ENCODE results near the gene LRRN3.
A peak's percentile ranks its signal among the peaks of the same experiment; 100 is the strongest.

The LRRN3 gene

GRCh38 chr7:111105269-111105668, 14.3 kb downstream of the LRRN3 start:
- Mint-ChIP-seq H3K27me3 (no peaks in the 10 kb centered on the region), H3K36me3 (ENCODE audit: low read depth) (peaks cover 74% of the 10 kb centered on the region), H3K27ac (no peak overlapping the region), H3K9me3 (no peaks in the 10 kb centered on the region), H3K4me3 (no peak overlapping the region), H3K4me1 (peaks cover 80% of the 10 kb centered on the region)
- DNase-seq, result no peak
- ATAC-seq, result no peak

- H3K4me1 Mint-ChIP-seq, result peaks cover 75% of the 10 kb centered on the region
- ATAC-seq (no peak), DNase-seq (no peak)
- no peak overlapping the region for H3K4me3 Mint-ChIP-seq
- no peak overlapping the region for H3K27ac Mint-ChIP-seq
- peaks cover 71% of the 10 kb centered on the region for H3K36me3 Mint-ChIP-seq (ENCODE audit: low read depth)
- H3K9me3 Mint-ChIP-seq, result peaks cover 5% of the 10 kb centered on the region
- no peaks in the 10 kb centered on the region for H3K27me3 Mint-ChIP-seq
Observed at GRCh38 chr7:111107579-111107978, 16.7 kb downstream of the LRRN3 start.

- DNase-seq (no peak), ATAC-seq (no peak)
- peaks cover 5% of the 10 kb centered on the region for H3K9me3 Mint-ChIP-seq
- H3K27ac Mint-ChIP-seq, result no peak overlapping the region
- no peaks in the 10 kb centered on the region for H3K27me3 Mint-ChIP-seq
- peaks cover 73% of the 10 kb centered on the region for H3K36me3 Mint-ChIP-seq (ENCODE audit: low read depth)
- peaks cover 77% of the 10 kb centered on the region for H3K4me1 Mint-ChIP-seq
- H3K4me3 Mint-ChIP-seq, result no peak overlapping the region
Observed at GRCh38 chr7:111108000-111108399, 17.1 kb downstream of the LRRN3 start.

- Mint-ChIP-seq H3K36me3 (ENCODE audit: low read depth) (peaks cover 73% of the 10 kb centered on the region), H3K4me3 (no peak overlapping the region), H3K27ac (peak overlapping the region; percentile 50), H3K9me3 (peaks cover 5% of the 10 kb centered on the region), H3K4me1 (peaks cover 77% of the 10 kb centered on the region), H3K27me3 (no peaks in the 10 kb centered on the region)
- ATAC-seq, result no peak
- DNase-seq, result no peak
Observed at GRCh38 chr7:111108496-111108895, 17.6 kb downstream of the LRRN3 start.

GRCh38 chr7:111112439-111112838, 21.5 kb downstream of the LRRN3 start:
- peaks cover 79% of the 10 kb centered on the region for H3K36me3 Mint-ChIP-seq (ENCODE audit: low read depth)
- DNase-seq (no peak), ATAC-seq (no peak)
- H3K4me1 Mint-ChIP-seq, result peaks cover 63% of the 10 kb centered on the region
- no peaks in the 10 kb centered on the region for H3K27me3 Mint-ChIP-seq
- peak overlapping the region; percentile 87 for H3K27ac Mint-ChIP-seq
- H3K4me3 Mint-ChIP-seq, result no peak overlapping the region
- H3K9me3 Mint-ChIP-seq, result peaks cover 5% of the 10 kb centered on the region

GRCh38 chr7:111113263-111114017, 22.5 kb downstream of the LRRN3 start:
- Mint-ChIP-seq H3K9me3 (peaks cover 5% of the 10 kb centered on the region), H3K27ac (peak overlapping the region; percentile 87), H3K36me3 (ENCODE audit: low read depth) (peaks cover 84% of the 10 kb centered on the region), H3K4me3 (peak overlapping the region; percentile 36), H3K27me3 (no peaks in the 10 kb centered on the region), H3K4me1 (peaks cover 58% of the 10 kb centered on the region)
- DNase-seq (no peak), ATAC-seq (peak; percentile 86)

- H3K27ac Mint-ChIP-seq, result no peak overlapping the region
- H3K4me3 Mint-ChIP-seq, result no peak overlapping the region
- ATAC-seq (no peak), DNase-seq (no peak)
- no peaks in the 10 kb centered on the region for H3K27me3 Mint-ChIP-seq
- H3K36me3 Mint-ChIP-seq (ENCODE audit: low read depth), result peaks cover 84% of the 10 kb centered on the region
- peaks cover 43% of the 10 kb centered on the region for H3K4me1 Mint-ChIP-seq
- peaks cover 10% of the 10 kb centered on the region for H3K9me3 Mint-ChIP-seq
Observed at GRCh38 chr7:111115966-111116365, 25.0 kb downstream of the LRRN3 start.

- ATAC-seq, result no peak
- H3K9me3 Mint-ChIP-seq, result peaks cover 9% of the 10 kb centered on the region
- DNase-seq, result no peak
- H3K27me3 Mint-ChIP-seq, result no peaks in the 10 kb centered on the region
- peaks cover 33% of the 10 kb centered on the region for H3K36me3 Mint-ChIP-seq (ENCODE audit: low read depth)
- no peak overlapping the region for H3K27ac Mint-ChIP-seq
- H3K4me3 Mint-ChIP-seq, result no peak overlapping the region
- H3K4me1 Mint-ChIP-seq, result no peaks in the 10 kb centered on the region
Observed at GRCh38 chr7:111126987-111127386, 36.1 kb downstream of the LRRN3 start.

GRCh38 chr7:111129435-111129834, 38.5 kb downstream of the LRRN3 start:
- DNase-seq (no peak), ATAC-seq (no peak)
- H3K27me3 Mint-ChIP-seq, result no peaks in the 10 kb centered on the region
- H3K36me3 Mint-ChIP-seq (ENCODE audit: low read depth), result peaks cover 11% of the 10 kb centered on the region
- H3K4me1 Mint-ChIP-seq, result no peaks in the 10 kb centered on the region
- no peak overlapping the region for H3K4me3 Mint-ChIP-seq
- H3K27ac Mint-ChIP-seq, result no peak overlapping the region
- no peaks in the 10 kb centered on the region for H3K9me3 Mint-ChIP-seq

GRCh38 chr7:111132833-111133232, 41.9 kb downstream of the LRRN3 start:
- H3K27ac Mint-ChIP-seq, result no peak overlapping the region
- H3K36me3 Mint-ChIP-seq (ENCODE audit: low read depth), result no peaks in the 10 kb centered on the region
- ATAC-seq (no peak), DNase-seq (no peak)
- H3K4me1 Mint-ChIP-seq, result peaks cover 13% of the 10 kb centered on the region
- H3K9me3 Mint-ChIP-seq, result no peaks in the 10 kb centered on the region
- H3K27me3 Mint-ChIP-seq, result no peaks in the 10 kb centered on the region
- H3K4me3 Mint-ChIP-seq, result no peak overlapping the region

GRCh38 chr7:111137296-111138192, 46.6 kb downstream of the LRRN3 start:
- Mint-ChIP-seq H3K36me3 (ENCODE audit: low read depth) (peaks cover 2% of the 10 kb centered on the region), H3K9me3 (peaks cover 3% of the 10 kb centered on the region), H3K27me3 (no peaks in the 10 kb centered on the region), H3K4me1 (peaks cover 46% of the 10 kb centered on the region), H3K27ac (peak overlapping the region; percentile 94), H3K4me3 (peak overlapping the region; percentile 51)
- DNase-seq (peak; percentile 50), ATAC-seq (peak; percentile 91)

GRCh38 chr7:111138193-111138569, 47.3 kb downstream of the LRRN3 start:
- H3K36me3 Mint-ChIP-seq (ENCODE audit: low read depth), result peaks cover 2% of the 10 kb centered on the region
- peak; percentile 64 for DNase-seq
- H3K27ac Mint-ChIP-seq, result peak overlapping the region; percentile 94
- ATAC-seq, result peak; percentile 91
- H3K9me3 Mint-ChIP-seq, result peaks cover 3% of the 10 kb centered on the region
- peak overlapping the region; percentile 51 for H3K4me3 Mint-ChIP-seq
- H3K4me1 Mint-ChIP-seq, result peaks cover 46% of the 10 kb centered on the region
- no peaks in the 10 kb centered on the region for H3K27me3 Mint-ChIP-seq

GRCh38 chr7:111138586-111138985, 47.7 kb downstream of the LRRN3 start:
- ATAC-seq, result no peak
- peaks cover 2% of the 10 kb centered on the region for H3K36me3 Mint-ChIP-seq (ENCODE audit: low read depth)

GRCh38 chr7:111140091-111140865, 49.4 kb downstream of the LRRN3 start:
- Mint-ChIP-seq H3K27ac (peak overlapping the region; percentile 75), H3K4me3 (no peak overlapping the region), H3K36me3 (ENCODE audit: low read depth) (peaks cover 2% of the 10 kb centered on the region), H3K9me3 (peaks cover 3% of the 10 kb centered on the region), H3K4me1 (peaks cover 46% of the 10 kb centered on the region), H3K27me3 (no peaks in the 10 kb centered on the region)
- DNase-seq, result no peak
- ATAC-seq, result no peak

More at GRCh38 chr7:111138586-111138985, 47.7 kb downstream of the LRRN3 start:
- H3K27ac Mint-ChIP-seq, result peak overlapping the region; percentile 94
- H3K27me3 Mint-ChIP-seq, result no peaks in the 10 kb centered on the region
- DNase-seq, result no peak
- H3K9me3 Mint-ChIP-seq, result peaks cover 3% of the 10 kb centered on the region
- peaks cover 46% of the 10 kb centered on the region for H3K4me1 Mint-ChIP-seq
- peak overlapping the region; percentile 51 for H3K4me3 Mint-ChIP-seq

All from activated naive CD8-positive, alpha-beta T cell treated with anti-CD3 and anti-CD28 coated beads, Interleukin-2, amount 50 U/mL, for 24 hours (primary cell).